ENCODE results near the gene PPP3CA. TPM values are rescaled to one million over a fixed set of nuclear protein-coding genes. Genes with fewer than 3 reads are reported as not detected.

Gene PPP3CA
- total RNA-seq, 1 experiment from 2014 or later: 40.2 TPM

DNA sequence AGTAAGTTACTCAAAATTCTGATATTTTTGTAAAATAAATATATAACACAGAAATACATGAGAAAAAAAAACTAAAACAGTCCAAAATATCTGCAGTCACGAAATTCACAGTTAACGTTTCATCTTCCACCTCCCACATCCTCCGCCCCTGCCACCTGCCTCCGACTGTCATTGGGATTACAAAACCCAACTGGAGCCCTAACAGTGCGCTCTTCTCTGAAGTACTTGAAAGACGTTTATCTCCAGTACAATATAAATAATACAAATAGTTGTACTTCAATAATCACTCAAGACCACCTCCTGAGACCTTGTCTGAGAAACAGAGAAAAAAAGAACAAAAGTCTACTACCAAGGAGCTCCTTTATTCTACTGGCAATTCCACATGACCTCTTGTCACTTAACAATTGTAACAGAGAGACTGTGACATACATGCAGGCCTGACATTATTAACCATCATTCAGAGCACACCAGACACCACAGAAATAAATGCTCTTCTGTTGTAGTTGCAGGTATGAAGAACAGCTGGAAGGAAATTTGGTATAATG, 280.6 kb downstream of the PPP3CA start:
- no peak overlapping the region for H3K27ac ChIP-seq
- H3K4me1 ChIP-seq (replicated peaks; ENCODE audit: insufficient read depth): no peaks in the 10 kb centered on the region
- no peak overlapping the region for H3K4me3 ChIP-seq
- ChIA-PET POLR2A (ENCODE audit: unreplicated experiment) (no interaction called here), CTCF (interaction anchor here (0.5 kb wide), 1 partner anchor 56 kb away, joined by 11 read pairs; no protein-coding TSS in a partner anchor)
- BruUV-seq (replicated peaks): no TSS peak
- intact Hi-C loops (cut with micrococcal nuclease; ENCODE audit: unreplicated experiment): no loop called here
- no peaks in the 10 kb centered on the region for H3F3A ChIP-seq (ENCODE audit: insufficient read depth, low read depth)
- TF ChIP-seq, protein P1, sequence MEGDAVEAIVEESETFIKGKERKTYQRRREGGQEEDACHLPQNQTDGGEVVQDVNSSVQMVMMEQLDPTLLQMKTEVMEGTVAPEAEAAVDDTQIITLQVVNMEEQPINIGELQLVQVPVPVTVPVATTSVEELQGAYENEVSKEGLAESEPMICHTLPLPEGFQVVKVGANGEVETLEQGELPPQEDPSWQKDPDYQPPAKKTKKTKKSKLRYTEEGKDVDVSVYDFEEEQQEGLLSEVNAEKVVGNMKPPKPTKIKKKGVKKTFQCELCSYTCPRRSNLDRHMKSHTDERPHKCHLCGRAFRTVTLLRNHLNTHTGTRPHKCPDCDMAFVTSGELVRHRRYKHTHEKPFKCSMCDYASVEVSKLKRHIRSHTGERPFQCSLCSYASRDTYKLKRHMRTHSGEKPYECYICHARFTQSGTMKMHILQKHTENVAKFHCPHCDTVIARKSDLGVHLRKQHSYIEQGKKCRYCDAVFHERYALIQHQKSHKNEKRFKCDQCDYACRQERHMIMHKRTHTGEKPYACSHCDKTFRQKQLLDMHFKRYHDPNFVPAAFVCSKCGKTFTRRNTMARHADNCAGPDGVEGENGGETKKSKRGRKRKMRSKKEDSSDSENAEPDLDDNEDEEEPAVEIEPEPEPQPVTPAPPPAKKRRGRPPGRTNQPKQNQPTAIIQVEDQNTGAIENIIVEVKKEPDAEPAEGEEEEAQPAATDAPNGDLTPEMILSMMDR (conservative IDR thresholded peaks at IDR 0.05): no peak
- TF ChIP-seq EZH2 (IDR thresholded peaks at IDR 0.05; ENCODE audit: low read depth): no peak
- no peaks in the 10 kb centered on the region for H3K9me2 ChIP-seq (ENCODE audit: insufficient read depth)
- no peaks in the 10 kb centered on the region for H3K9me3 ChIP-seq (ENCODE audit: insufficient read depth, low read depth)
- no peak for DNase-seq
- no peaks in the 10 kb centered on the region for H4K20me1 ChIP-seq (ENCODE audit: insufficient read depth)
- no peaks in the 10 kb centered on the region for H3K36me3 ChIP-seq (ENCODE audit: low read depth)
- no peak overlapping the region for H2AFZ ChIP-seq
- no peaks in the 10 kb centered on the region for H3K27me3 ChIP-seq (ENCODE audit: insufficient read depth, low read depth)
- H3K4me2 ChIP-seq: no peak overlapping the region
- no peaks in the 10 kb centered on the region for H3K79me2 ChIP-seq (ENCODE audit: low read depth)

DNA sequence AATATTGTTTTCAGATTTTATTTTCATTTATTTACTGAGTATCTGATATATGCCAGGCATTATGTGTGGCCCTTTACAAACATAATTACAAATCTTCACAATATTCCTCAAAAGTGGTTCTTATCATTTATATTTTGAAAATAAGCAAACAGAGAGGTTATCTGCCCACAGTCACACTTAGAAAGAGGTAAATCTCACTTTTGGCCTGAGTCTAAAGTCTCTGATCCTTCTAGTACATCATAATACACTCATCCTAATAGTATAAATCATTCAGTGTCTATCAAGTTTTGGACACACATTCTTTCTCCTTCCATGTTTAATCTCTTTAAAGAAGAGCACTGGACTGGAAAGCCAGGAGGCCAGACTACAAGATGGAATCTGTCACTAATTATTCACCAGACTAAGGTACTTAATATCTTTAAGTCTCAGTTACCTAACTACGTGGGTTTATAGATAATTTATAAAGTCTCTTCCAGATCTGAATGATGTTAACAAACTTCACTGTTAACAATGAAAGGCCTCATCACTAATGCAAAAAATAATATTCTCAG, 281.3 kb downstream of the PPP3CA start:
- H3K9me3 ChIP-seq (ENCODE audit: insufficient read depth, low read depth): no peaks in the 10 kb centered on the region
- H3K79me2 ChIP-seq (ENCODE audit: low read depth): no peaks in the 10 kb centered on the region
- H3K4me3 ChIP-seq: no peak overlapping the region
- H3K36me3 ChIP-seq (ENCODE audit: low read depth): no peaks in the 10 kb centered on the region
- no peaks in the 10 kb centered on the region for H3K27me3 ChIP-seq (ENCODE audit: insufficient read depth, low read depth)
- no peaks in the 10 kb centered on the region for H3K4me1 ChIP-seq (replicated peaks; ENCODE audit: insufficient read depth)
- intact Hi-C loops (cut with micrococcal nuclease; ENCODE audit: unreplicated experiment): no loop called here
- DNase-seq: no peak
- H3K9me2 ChIP-seq (ENCODE audit: insufficient read depth): no peaks in the 10 kb centered on the region
- H4K20me1 ChIP-seq (ENCODE audit: insufficient read depth): no peaks in the 10 kb centered on the region
- no peak overlapping the region for H2AFZ ChIP-seq
- H3K4me2 ChIP-seq: no peak overlapping the region
- CTCF ChIA-PET: interaction anchor here (0.5 kb wide), 1 partner anchor 56 kb away, joined by 11 read pairs; no protein-coding TSS in a partner anchor
- POLR2A ChIA-PET (ENCODE audit: unreplicated experiment): no interaction called here
- no TSS peak for BruUV-seq (replicated peaks)
- TF ChIP-seq, protein P1 (conservative IDR thresholded peaks at IDR 0.05): no peak
- no peak for TF ChIP-seq EZH2 (IDR thresholded peaks at IDR 0.05; ENCODE audit: low read depth)
- no peaks in the 10 kb centered on the region for H3F3A ChIP-seq (ENCODE audit: insufficient read depth, low read depth)
- H3K27ac ChIP-seq: no peak overlapping the region

DNA sequence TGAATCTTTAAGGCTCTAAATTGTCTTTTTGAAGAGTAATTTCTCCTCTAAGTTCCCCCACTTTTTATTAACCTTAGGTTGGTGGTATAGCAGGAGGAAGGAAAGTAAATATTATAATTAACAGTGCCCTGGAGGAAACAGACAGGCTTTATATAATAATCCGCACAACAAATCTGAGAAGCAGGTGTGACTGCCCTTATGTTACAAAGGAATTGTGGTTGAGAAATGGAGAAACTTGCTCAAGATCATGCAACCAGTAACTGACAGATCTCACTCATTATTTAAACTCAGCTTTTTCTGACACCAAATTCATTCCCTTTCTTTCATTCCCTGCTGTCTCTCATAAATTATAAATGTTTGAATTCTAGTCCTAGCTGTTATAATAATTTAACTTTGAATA, 282.0 kb downstream of the PPP3CA start:
- H2AFZ ChIP-seq: no peak overlapping the region
- CTCF ChIA-PET: no interaction called here
- no peaks in the 10 kb centered on the region for H3F3A ChIP-seq (ENCODE audit: insufficient read depth, low read depth)
- no peaks in the 10 kb centered on the region for H3K9me2 ChIP-seq (ENCODE audit: insufficient read depth)
- H3K36me3 ChIP-seq (ENCODE audit: low read depth): no peaks in the 10 kb centered on the region
- H4K20me1 ChIP-seq (ENCODE audit: insufficient read depth): no peaks in the 10 kb centered on the region
- no peak for TF ChIP-seq EZH2 (IDR thresholded peaks at IDR 0.05; ENCODE audit: low read depth)
- TF ChIP-seq, protein P1 (conservative IDR thresholded peaks at IDR 0.05): no peak
- DNase-seq: no peak
- no peaks in the 10 kb centered on the region for H3K79me2 ChIP-seq (ENCODE audit: low read depth)
- no peak overlapping the region for H3K27ac ChIP-seq
- no peak overlapping the region for H3K4me2 ChIP-seq
- intact Hi-C loops (cut with micrococcal nuclease; ENCODE audit: unreplicated experiment): no loop called here
- no peaks in the 10 kb centered on the region for H3K4me1 ChIP-seq (replicated peaks; ENCODE audit: insufficient read depth)
- no TSS peak for BruUV-seq (replicated peaks)
- H3K4me3 ChIP-seq: no peak overlapping the region
- H3K9me3 ChIP-seq (ENCODE audit: insufficient read depth, low read depth): no peaks in the 10 kb centered on the region
- POLR2A ChIA-PET (ENCODE audit: unreplicated experiment): no interaction called here
- no peaks in the 10 kb centered on the region for H3K27me3 ChIP-seq (ENCODE audit: insufficient read depth, low read depth)
